Measurements from ENCODE around the gene ADGRL4. TPM values are rescaled to one million over a fixed set of nuclear protein-coding genes. Genes with fewer than 3 reads are reported as not detected.

ADGRL4 gene
- total RNA-seq = not detected
- polyA plus RNA-seq (2013, experiment 1 of 2) = not detected
- 0.33 TPM for polyA plus RNA-seq (2013, experiment 2 of 2)
- 0 to 0.20 (median 0) reads per million in 172 experiments for total RNA-seq

- no peak within 1 kb of the TSS for H3K27ac Mint-ChIP-seq
- H3K4me1 Mint-ChIP-seq (ENCODE audit: low read depth) = no peaks in the 10 kb centered on the region
- DNase-seq (peak in 1 of 14 experiments; percentile 3), ATAC-seq (ENCODE audit: poor library complexity) (no peak)
- H3K9me3 ChIP-seq (ENCODE audit: control insufficient read depth in 1 of 2, insufficient read depth in 1 of 2, low read length in 2 of 2) = peaks cover 0 to 21% of the 10 kb centered on the region in 2 experiments
- intact Hi-C loops (cut with DNase I, micrococcal nuclease) = no loop called here
- no peak within 1 kb of the TSS for H3K4me3 Mint-ChIP-seq
- peaks cover 5% of the 10 kb centered on the region for H3K27me3 Mint-ChIP-seq
- no peaks in the 10 kb centered on the region for H3K36me3 Mint-ChIP-seq (ENCODE audit: low read depth)
- ChIA-PET POLR2A (no interaction called here), CTCF (no interaction called here)
- no peaks in the 10 kb centered on the region for H3K27me3 ChIP-seq (ENCODE audit: control insufficient read depth in 1 of 2, insufficient read depth in 2 of 2, low read length in 2 of 2)
- no peak for TF ChIP-seq CTCF (IDR thresholded peaks at IDR 0.05)
- H3K27ac ChIP-seq (ENCODE audit: low read depth in 1 of 2, low read length in 2 of 2) = no peak within 1 kb of the TSS
- H3K4me3 ChIP-seq (ENCODE audit: low read length) = no peak within 1 kb of the TSS
- H3K36me3 ChIP-seq (ENCODE audit: insufficient read depth, low read length) = no peaks in the 10 kb centered on the region
- H3K4me1 ChIP-seq (ENCODE audit: insufficient read depth, low read length) = no peaks in the 10 kb centered on the region
- peaks cover 4% of the 10 kb centered on the region for H3K9me3 Mint-ChIP-seq
Observed at GRCh38 chr1:79006564-79006963, at the start of gene ADGRL4. Gene ADGRL4 (minus strand): TSS chr1:79006730. CDS start chr1:79006654, 76 bp downstream.

GRCh38 chr1:79055856-79056255 lies 49.3 kb upstream of the ADGRL4 start:
- Histone ChIP-seq H3K36me3 (ENCODE audit: insufficient read depth, low read length) (no peaks in the 10 kb centered on the region), H3K4me3 (ENCODE audit: low read length) (no peak overlapping the region), H3K4me1 (ENCODE audit: insufficient read depth, low read length) (no peaks in the 10 kb centered on the region), H3K27ac (ENCODE audit: low read depth in 1 of 2, low read length in 2 of 2) (no peak overlapping the region), H3K27me3 (ENCODE audit: control insufficient read depth in 1 of 2, insufficient read depth in 2 of 2, low read length in 2 of 2) (no peaks in the 10 kb centered on the region), H3K9me3 (ENCODE audit: control insufficient read depth in 1 of 2, insufficient read depth in 1 of 2, low read length in 2 of 2) (peaks cover 4 to 5% of the 10 kb centered on the region in 2 experiments)
- H3K4me1 Mint-ChIP-seq (ENCODE audit: low read depth) = no peaks in the 10 kb centered on the region
- H3K36me3 Mint-ChIP-seq (ENCODE audit: low read depth) = no peaks in the 10 kb centered on the region
- H3K9me3 Mint-ChIP-seq = peaks cover 11% of the 10 kb centered on the region
- DNase-seq (no peak), ATAC-seq (ENCODE audit: poor library complexity) (no peak)
- intact Hi-C loops (cut with DNase I, micrococcal nuclease) = no loop called here
- POLR2A ChIA-PET = no interaction called here
- no peak overlapping the region for H3K27ac Mint-ChIP-seq
- no peak for TF ChIP-seq CTCF (IDR thresholded peaks at IDR 0.05)
- CTCF ChIA-PET = no interaction called here
- H3K27me3 Mint-ChIP-seq = no peaks in the 10 kb centered on the region
- H3K4me3 Mint-ChIP-seq = no peak overlapping the region

GRCh38 chr1:79052829-79053449 lies 46.4 kb upstream of the ADGRL4 start:
- H3K36me3 ChIP-seq (ENCODE audit: insufficient read depth, low read length) = no peaks in the 10 kb centered on the region
- no peaks in the 10 kb centered on the region for H3K27me3 ChIP-seq (ENCODE audit: control insufficient read depth in 1 of 2, insufficient read depth in 2 of 2, low read length in 2 of 2)
- peak overlapping the region; percentile 9 for H3K4me3 ChIP-seq (ENCODE audit: low read length)
- peaks cover 4 to 5% of the 10 kb centered on the region in 2 experiments for H3K9me3 ChIP-seq (ENCODE audit: control insufficient read depth in 1 of 2, insufficient read depth in 1 of 2, low read length in 2 of 2)
- Mint-ChIP-seq H3K4me1 (ENCODE audit: low read depth) (no peaks in the 10 kb centered on the region), H3K9me3 (peaks cover 5% of the 10 kb centered on the region), H3K4me3 (peak overlapping the region; percentile 32), H3K27me3 (no peaks in the 10 kb centered on the region), H3K27ac (no peak overlapping the region), H3K36me3 (ENCODE audit: low read depth) (no peaks in the 10 kb centered on the region)
- H3K27ac ChIP-seq (ENCODE audit: low read depth in 1 of 2, low read length in 2 of 2) = no peak overlapping the region
- TF ChIP-seq CTCF (IDR thresholded peaks at IDR 0.05) = no peak
- intact Hi-C loops (cut with DNase I, micrococcal nuclease) = no loop called here
- no peak for ATAC-seq (ENCODE audit: poor library complexity)
- no peaks in the 10 kb centered on the region for H3K4me1 ChIP-seq (ENCODE audit: insufficient read depth, low read length)
- ChIA-PET CTCF (no interaction called here), POLR2A (no interaction called here)
- DNase-seq = peak in 1 of 14 experiments; percentile 2
